Measurements from ENCODE around the gene E2F4.

GRCh38 chr16:67248073-67248400 is 56.1 kb downstream of the E2F4 start:
- TF ChIP-seq CTCF (optimal IDR thresholded peaks at IDR 0.05 in 1 of 3, IDR thresholded peaks at IDR 0.05 in 1 of 3, conservative IDR thresholded peaks at IDR 0.05 in 1 of 3; ENCODE audit: extremely low read depth in 1 of 3, insufficient read depth in 2 of 3, low read length in 3 of 3) (no peak), EZH2 (IDR thresholded peaks at IDR 0.05; ENCODE audit: low read length) (no peak)
